ENCODE results near the gene PBX1. TPM values are rescaled to one million over a fixed set of nuclear protein-coding genes. Genes with fewer than 3 reads are reported as not detected.

PBX1 gene
- total and polyA plus RNA-seq, 2 experiments from 2014 or later = 40.0 to 104 TPM

DNA sequence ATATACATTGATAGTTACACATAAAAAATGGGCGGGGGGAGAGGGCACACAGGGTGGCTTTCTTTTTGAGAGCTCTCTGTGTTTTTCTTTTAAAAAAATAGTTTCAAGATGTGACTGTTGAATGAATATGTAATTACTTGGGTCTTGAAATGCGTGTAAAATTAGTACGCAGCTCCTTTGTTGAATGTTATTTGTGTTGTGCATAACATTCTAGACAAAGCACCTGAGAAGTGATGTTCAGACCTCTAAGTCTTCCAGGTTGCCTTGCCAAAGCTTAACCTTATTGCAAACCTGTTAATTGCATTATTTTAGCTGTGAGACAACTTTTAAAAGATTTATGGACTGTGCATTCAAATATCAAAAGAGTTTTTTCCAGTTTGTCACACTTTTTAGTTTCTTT is 5.4 kb downstream of the PBX1 start:
- ATAC-seq = no peak

DNA sequence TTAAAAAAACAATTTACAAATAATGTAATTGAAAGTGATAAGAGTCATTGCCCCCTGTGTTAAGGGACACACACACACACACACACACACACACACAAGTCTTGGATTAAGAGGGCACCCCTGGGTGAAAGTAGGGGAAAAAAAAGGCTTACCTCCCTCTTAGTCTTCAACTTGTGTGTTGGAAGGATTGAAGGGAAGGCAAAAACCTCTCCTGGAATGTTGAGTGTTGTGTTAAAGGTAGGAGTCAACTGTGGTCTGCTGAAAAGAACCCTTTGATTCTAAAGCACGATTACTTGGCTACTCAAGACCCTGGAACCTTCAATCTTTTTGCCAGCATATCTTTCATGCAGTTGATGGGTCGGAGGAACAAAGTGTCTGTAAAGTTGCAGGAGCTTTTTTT is 6.4 kb downstream of the PBX1 start:
- H3K4me1 Mint-ChIP-seq = peaks cover 63% of the 10 kb centered on the region
- H2AFZ ChIP-seq = no peak overlapping the region
- H3K27me3 Mint-ChIP-seq (ENCODE audit: insufficient read depth, low read depth, poor library complexity) = peaks cover 1% of the 10 kb centered on the region
- H3K4me2 ChIP-seq = peak overlapping the region; percentile 54
- H4K20me1 ChIP-seq (replicated peaks; ENCODE audit: insufficient read depth) = peaks cover 7% of the 10 kb centered on the region
- peak overlapping the region; percentile 52 for H3K27ac ChIP-seq (ENCODE audit: low read depth)
- peaks cover 44% of the 10 kb centered on the region for H3K36me3 Mint-ChIP-seq (ENCODE audit: low read depth)
- no peaks in the 10 kb centered on the region for H3K9me2 ChIP-seq (ENCODE audit: insufficient read depth)
- ATAC-seq = peak; percentile 80
- peaks cover 70% of the 10 kb centered on the region for H3K4me1 ChIP-seq (ENCODE audit: insufficient read depth)
- H3K9me3 Mint-ChIP-seq = no peaks in the 10 kb centered on the region
- TF ChIP-seq EZH2phosphoT487 (IDR thresholded peaks at IDR 0.05; ENCODE audit: unreplicated experiment) (no peak), EZH2 (IDR thresholded peaks at IDR 0.05; ENCODE audit: low read depth, unreplicated experiment) (no peak), ZNF331 (CRISPR knock-in tag; IDR thresholded peaks at IDR 0.05; ENCODE audit: low read depth) (no peak)
- TF ChIP-seq, protein P1, sequence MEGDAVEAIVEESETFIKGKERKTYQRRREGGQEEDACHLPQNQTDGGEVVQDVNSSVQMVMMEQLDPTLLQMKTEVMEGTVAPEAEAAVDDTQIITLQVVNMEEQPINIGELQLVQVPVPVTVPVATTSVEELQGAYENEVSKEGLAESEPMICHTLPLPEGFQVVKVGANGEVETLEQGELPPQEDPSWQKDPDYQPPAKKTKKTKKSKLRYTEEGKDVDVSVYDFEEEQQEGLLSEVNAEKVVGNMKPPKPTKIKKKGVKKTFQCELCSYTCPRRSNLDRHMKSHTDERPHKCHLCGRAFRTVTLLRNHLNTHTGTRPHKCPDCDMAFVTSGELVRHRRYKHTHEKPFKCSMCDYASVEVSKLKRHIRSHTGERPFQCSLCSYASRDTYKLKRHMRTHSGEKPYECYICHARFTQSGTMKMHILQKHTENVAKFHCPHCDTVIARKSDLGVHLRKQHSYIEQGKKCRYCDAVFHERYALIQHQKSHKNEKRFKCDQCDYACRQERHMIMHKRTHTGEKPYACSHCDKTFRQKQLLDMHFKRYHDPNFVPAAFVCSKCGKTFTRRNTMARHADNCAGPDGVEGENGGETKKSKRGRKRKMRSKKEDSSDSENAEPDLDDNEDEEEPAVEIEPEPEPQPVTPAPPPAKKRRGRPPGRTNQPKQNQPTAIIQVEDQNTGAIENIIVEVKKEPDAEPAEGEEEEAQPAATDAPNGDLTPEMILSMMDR (conservative IDR thresholded peaks at IDR 0.05; ENCODE audit: low read depth in 2 of 2) = no peak
- TF ChIP-seq, protein P2, sequence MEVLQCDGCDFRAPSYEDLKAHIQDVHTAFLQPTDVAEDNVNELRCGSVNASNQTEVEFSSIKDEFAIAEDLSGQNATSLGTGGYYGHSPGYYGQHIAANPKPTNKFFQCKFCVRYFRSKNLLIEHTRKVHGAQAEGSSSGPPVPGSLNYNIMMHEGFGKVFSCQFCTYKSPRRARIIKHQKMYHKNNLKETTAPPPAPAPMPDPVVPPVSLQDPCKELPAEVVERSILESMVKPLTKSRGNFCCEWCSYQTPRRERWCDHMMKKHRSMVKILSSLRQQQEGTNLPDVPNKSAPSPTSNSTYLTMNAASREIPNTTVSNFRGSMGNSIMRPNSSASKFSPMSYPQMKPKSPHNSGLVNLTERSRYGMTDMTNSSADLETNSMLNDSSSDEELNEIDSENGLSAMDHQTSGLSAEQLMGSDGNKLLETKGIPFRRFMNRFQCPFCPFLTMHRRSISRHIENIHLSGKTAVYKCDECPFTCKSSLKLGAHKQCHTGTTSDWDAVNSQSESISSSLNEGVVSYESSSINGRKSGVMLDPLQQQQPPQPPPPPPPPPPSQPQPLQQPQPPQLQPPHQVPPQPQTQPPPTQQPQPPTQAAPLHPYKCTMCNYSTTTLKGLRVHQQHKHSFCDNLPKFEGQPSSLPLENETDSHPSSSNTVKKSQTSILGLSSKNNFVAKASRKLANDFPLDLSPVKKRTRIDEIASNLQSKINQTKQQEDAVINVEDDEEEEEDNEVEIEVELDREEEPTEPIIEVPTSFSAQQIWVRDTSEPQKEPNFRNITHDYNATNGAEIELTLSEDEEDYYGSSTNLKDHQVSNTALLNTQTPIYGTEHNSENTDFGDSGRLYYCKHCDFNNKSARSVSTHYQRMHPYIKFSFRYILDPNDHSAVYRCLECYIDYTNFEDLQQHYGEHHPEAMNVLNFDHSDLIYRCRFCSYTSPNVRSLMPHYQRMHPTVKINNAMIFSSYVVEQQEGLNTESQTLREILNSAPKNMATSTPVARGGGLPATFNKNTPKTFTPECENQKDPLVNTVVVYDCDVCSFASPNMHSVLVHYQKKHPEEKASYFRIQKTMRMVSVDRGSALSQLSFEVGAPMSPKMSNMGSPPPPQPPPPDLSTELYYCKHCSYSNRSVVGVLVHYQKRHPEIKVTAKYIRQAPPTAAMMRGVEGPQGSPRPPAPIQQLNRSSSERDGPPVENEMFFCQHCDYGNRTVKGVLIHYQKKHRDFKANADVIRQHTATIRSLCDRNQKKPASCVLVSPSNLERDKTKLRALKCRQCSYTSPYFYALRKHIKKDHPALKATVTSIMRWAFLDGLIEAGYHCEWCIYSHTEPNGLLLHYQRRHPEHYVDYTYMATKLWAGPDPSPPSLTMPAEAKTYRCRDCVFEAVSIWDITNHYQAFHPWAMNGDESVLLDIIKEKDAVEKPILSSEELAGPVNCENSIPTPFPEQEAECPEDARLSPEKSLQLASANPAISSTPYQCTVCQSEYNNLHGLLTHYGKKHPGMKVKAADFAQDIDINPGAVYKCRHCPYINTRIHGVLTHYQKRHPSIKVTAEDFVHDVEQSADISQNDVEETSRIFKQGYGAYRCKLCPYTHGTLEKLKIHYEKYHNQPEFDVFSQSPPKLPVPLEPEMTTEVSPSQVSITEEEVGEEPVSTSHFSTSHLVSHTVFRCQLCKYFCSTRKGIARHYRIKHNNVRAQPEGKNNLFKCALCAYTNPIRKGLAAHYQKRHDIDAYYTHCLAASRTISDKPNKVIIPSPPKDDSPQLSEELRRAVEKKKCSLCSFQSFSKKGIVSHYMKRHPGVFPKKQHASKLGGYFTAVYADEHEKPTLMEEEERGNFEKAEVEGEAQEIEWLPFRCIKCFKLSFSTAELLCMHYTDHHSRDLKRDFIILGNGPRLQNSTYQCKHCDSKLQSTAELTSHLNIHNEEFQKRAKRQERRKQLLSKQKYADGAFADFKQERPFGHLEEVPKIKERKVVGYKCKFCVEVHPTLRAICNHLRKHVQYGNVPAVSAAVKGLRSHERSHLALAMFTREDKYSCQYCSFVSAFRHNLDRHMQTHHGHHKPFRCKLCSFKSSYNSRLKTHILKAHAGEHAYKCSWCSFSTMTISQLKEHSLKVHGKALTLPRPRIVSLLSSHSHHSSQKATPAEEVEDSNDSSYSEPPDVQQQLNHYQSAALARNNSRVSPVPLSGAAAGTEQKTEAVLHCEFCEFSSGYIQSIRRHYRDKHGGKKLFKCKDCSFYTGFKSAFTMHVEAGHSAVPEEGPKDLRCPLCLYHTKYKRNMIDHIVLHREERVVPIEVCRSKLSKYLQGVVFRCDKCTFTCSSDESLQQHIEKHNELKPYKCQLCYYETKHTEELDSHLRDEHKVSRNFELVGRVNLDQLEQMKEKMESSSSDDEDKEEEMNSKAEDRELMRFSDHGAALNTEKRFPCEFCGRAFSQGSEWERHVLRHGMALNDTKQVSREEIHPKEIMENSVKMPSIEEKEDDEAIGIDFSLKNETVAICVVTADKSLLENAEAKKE (CRISPR knock-in tag; IDR thresholded peaks at IDR 0.05) = 0 out of 2 replicates have a peak, but pooled peaks have one; percentile 15
- TF ChIP-seq, protein P3, sequence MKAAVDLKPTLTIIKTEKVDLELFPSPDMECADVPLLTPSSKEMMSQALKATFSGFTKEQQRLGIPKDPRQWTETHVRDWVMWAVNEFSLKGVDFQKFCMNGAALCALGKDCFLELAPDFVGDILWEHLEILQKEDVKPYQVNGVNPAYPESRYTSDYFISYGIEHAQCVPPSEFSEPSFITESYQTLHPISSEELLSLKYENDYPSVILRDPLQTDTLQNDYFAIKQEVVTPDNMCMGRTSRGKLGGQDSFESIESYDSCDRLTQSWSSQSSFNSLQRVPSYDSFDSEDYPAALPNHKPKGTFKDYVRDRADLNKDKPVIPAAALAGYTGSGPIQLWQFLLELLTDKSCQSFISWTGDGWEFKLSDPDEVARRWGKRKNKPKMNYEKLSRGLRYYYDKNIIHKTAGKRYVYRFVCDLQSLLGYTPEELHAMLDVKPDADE (IDR thresholded peaks at IDR 0.05) = no peak
- TF ChIP-seq, protein P4, sequence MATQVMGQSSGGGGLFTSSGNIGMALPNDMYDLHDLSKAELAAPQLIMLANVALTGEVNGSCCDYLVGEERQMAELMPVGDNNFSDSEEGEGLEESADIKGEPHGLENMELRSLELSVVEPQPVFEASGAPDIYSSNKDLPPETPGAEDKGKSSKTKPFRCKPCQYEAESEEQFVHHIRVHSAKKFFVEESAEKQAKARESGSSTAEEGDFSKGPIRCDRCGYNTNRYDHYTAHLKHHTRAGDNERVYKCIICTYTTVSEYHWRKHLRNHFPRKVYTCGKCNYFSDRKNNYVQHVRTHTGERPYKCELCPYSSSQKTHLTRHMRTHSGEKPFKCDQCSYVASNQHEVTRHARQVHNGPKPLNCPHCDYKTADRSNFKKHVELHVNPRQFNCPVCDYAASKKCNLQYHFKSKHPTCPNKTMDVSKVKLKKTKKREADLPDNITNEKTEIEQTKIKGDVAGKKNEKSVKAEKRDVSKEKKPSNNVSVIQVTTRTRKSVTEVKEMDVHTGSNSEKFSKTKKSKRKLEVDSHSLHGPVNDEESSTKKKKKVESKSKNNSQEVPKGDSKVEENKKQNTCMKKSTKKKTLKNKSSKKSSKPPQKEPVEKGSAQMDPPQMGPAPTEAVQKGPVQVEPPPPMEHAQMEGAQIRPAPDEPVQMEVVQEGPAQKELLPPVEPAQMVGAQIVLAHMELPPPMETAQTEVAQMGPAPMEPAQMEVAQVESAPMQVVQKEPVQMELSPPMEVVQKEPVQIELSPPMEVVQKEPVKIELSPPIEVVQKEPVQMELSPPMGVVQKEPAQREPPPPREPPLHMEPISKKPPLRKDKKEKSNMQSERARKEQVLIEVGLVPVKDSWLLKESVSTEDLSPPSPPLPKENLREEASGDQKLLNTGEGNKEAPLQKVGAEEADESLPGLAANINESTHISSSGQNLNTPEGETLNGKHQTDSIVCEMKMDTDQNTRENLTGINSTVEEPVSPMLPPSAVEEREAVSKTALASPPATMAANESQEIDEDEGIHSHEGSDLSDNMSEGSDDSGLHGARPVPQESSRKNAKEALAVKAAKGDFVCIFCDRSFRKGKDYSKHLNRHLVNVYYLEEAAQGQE (IDR thresholded peaks at IDR 0.05; ENCODE audit: unreplicated experiment) = no peak
- peak overlapping the region; percentile 62 for H3K4me3 Mint-ChIP-seq
- no peaks in the 10 kb centered on the region for H3K36me3 ChIP-seq (ENCODE audit: insufficient read depth)
- H3K4me3 ChIP-seq = peak overlapping the region; percentile 26
- peak; percentile 66 for DNase-seq (ENCODE audit: low spot score)
- peaks cover 100% of the 10 kb centered on the region for H3K79me2 ChIP-seq (replicated peaks; ENCODE audit: insufficient read depth)
- H3K27ac Mint-ChIP-seq = no peak overlapping the region; the same call in 1 of the 2 replicates
- H3F3A ChIP-seq (replicated peaks; ENCODE audit: low read depth) = no peaks in the 10 kb centered on the region
- no peaks in the 10 kb centered on the region for H3K27me3 ChIP-seq (ENCODE audit: insufficient read depth)

More for the DNA sequence above, 5.4 kb downstream of the PBX1 start:
- H3F3A ChIP-seq (replicated peaks; ENCODE audit: low read depth) = 0 out of 2 replicates have a peak, but pooled peaks cover 4% of the 10 kb centered on the region
- H3K27me3 ChIP-seq (ENCODE audit: insufficient read depth) = no peaks in the 10 kb centered on the region
- H2AFZ ChIP-seq = no peak overlapping the region
- peaks cover 7% of the 10 kb centered on the region for H4K20me1 ChIP-seq (replicated peaks; ENCODE audit: insufficient read depth)
- no peaks in the 10 kb centered on the region for H3K36me3 ChIP-seq (ENCODE audit: insufficient read depth)
- TF ChIP-seq ZNF114 (CRISPR knock-in tag; IDR thresholded peaks at IDR 0.05) = no peak
- H3K4me3 ChIP-seq = peak overlapping the region; percentile 81
- H3K79me2 ChIP-seq (replicated peaks; ENCODE audit: insufficient read depth) = peaks cover 96% of the 10 kb centered on the region
- peak overlapping the region; percentile 99; the same call in 2 of the 3 replicates for H3K4me3 Mint-ChIP-seq
- no peaks in the 10 kb centered on the region; the same call in 2 of the 3 replicates for H3K9me3 Mint-ChIP-seq
- peaks cover 1% of the 10 kb centered on the region for H3K27me3 Mint-ChIP-seq (ENCODE audit: insufficient read depth, low read depth, poor library complexity)
- peaks cover 63% of the 10 kb centered on the region for H3K4me1 Mint-ChIP-seq
- H3K36me3 Mint-ChIP-seq (ENCODE audit: low read depth) = peaks cover 39% of the 10 kb centered on the region
- no peaks in the 10 kb centered on the region for H3K9me2 ChIP-seq (ENCODE audit: insufficient read depth)
- DNase-seq (ENCODE audit: low spot score) = no peak
- H3K4me1 ChIP-seq (ENCODE audit: insufficient read depth) = peaks cover 70% of the 10 kb centered on the region
- H3K27ac ChIP-seq (ENCODE audit: low read depth) = no peak overlapping the region
- H3K4me2 ChIP-seq = peak overlapping the region; percentile 80
- H3K27ac Mint-ChIP-seq = no peak overlapping the region

Data from GM23338 (cell line).